GM21825 (cell line): ENCODE results near the gene PLGRKT.
"Not testable (repeated sequence)": the region's sequence is repeated elsewhere in the genome, so short reads cannot be mapped to it uniquely, and the experiment has no call there.

Experiments
- ATAC-seq: cut with Tn5 transposase; IDR thresholded peaks from one replicate; pipeline ENCODE4 v1.9.1; 2021; ENCODE audit warnings: mild to moderate bottlenecking, moderate library complexity; ENCODE audit not compliant: unreplicated experiment

PLGRKT gene

GRCh38 chr9:5453004-5453403 lies 15.3 kb upstream of the PLGRKT start:
- ATAC-seq, result no peak

GRCh38 chr9:5452286-5452609 lies 14.5 kb upstream of the PLGRKT start:
- ATAC-seq, result no peak

DNA sequence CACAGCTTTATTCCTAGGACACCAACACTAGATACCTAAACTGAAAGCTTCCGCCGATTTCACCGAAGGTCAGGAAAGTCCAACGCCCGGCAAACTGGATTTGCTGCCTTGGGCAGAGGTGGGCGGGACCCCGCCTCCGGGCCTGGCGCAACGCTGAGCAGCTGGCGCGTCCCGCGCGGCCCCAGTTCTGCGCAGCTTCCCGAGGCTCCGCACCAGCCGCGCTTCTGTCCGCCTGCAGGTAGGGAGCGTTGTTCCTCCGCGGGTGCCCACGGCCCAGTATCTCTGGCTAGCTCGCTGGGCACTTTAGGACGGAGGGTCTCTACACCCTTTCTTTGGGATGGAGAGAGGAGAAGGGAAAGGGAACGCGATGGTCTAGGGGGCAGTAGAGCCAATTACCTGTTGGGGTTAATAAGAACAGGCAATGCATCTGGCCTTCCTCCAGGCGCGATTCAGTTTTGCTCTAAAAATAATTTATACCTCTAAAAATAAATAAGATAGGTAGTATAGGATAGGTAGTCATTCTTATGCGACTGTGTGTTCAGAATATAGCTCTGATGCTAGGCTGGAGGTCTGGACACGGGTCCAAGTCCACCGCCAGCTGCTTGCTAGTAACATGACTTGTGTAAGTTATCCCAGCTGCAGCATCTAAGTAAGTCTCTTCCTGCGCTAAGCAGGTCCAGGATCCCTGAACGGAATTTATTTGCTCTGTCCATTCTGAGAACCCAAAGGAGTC lies 12.8 kb upstream of the PLGRKT start, which contains the start of gene CD274:
Gene CD274, plus strand, starts transcription at position 184 of the 733 bp plus-strand sequence. CDS start 5,572 bp downstream, outside the sequence.
- ATAC-seq, result peak; percentile 64

- no peak for ATAC-seq
Measured at GRCh38 chr9:5449521-5450358, 12.0 kb upstream of the PLGRKT start.

GRCh38 chr9:5448461-5449435 lies 11.0 kb upstream of the PLGRKT start:
- no peak for ATAC-seq

- no peak for ATAC-seq
Measured at GRCh38 chr9:5448016-5448415, 10.3 kb upstream of the PLGRKT start.

DNA sequence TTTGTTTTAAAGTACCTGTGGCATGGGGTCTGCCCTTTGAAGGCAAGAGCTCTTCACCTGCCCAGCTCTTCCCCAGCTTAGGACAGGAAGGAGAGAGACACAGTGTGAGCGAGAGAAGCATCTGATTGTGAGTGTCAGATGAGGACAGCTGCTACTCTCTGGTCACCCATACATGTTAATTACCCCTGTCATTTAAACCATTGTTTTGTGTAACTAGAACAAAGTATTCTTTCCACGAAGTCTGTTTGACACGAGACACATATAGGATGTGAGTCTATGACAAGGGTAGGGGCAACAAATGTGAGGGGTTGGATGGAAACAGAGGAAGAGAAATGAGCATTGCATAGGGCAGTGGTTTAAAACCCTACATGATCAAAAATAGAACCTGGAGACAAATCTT lies 9.6 kb upstream of the PLGRKT start:
- no peak for ATAC-seq

GRCh38 chr9:5446451-5447236 lies 8.9 kb upstream of the PLGRKT start:
- no peak for ATAC-seq

GRCh38 chr9:5445886-5446285 lies 8.2 kb upstream of the PLGRKT start:
- ATAC-seq, result no peak

GRCh38 chr9:5445096-5445495 lies 7.4 kb upstream of the PLGRKT start:
- not testable (repeated sequence) for ATAC-seq

- no peak for ATAC-seq
Measured at GRCh38 chr9:5443850-5444249, 6.1 kb upstream of the PLGRKT start.

DNA sequence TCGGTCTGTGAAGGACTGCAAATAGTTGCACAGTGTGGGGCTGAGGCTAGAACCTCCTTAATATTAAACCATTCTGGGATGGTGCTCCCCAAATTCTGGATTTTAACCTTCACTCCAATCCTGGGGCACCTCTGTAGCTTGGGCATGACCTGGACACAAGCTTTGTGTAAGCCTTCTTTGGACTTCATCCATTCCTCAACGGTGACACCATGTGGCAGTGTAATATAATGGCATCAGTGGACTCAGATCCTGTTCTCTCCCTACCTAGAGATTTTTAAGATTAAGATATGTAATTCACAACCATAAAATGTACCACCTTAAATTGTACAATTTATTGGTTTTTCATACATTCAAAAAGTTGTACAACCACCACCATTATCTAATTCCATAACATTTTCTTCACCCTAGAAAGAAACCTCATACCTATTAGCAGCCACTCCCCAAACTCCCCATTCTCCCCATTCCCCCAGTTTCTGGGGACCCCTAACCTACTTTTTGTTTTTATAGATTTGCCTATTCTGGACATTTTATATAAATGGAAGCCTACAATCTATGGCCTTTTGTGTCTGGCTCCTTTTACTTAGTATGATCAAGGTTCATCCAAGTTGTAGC lies 4.8 kb upstream of the PLGRKT start:
- no peak for ATAC-seq

- ATAC-seq, result no peak
Measured at GRCh38 chr9:5441043-5441442, 3.3 kb upstream of the PLGRKT start.

GRCh38 chr9:5440426-5440825 lies 2.7 kb upstream of the PLGRKT start:
- no peak for ATAC-seq

- ATAC-seq, result peak; percentile 53
Measured at GRCh38 chr9:5438301-5439162, 807 bp upstream of the PLGRKT start.

GRCh38 chr9:5436441-5436840 lies 1.3 kb downstream of the PLGRKT start:
- no peak for ATAC-seq

DNA sequence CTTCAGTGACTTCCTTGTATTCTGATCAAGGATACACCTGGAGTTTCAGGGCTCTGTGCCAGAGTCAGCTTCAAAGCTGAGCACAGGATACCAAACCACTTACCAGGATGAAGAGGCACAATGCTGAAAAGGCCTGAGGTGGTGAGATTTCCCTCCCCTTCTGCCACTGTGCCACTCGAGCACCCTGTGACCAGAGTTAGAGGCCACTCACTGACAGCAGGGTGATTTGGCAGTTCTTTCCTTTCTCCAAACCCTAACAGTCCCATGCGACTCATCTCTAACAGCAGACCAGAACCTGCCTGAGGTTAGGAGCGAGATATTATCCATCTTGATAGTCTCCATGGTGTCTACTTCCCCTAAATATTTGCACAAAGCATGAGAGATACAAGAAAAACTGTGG lies 1.8 kb downstream of the PLGRKT start:
- no peak for ATAC-seq

- not testable (repeated sequence) for ATAC-seq
Measured at GRCh38 chr9:5433841-5434810, 3.6 kb downstream of the PLGRKT start.
